Astrocyte of the hippocampus (primary cell): ENCODE measurements around the gene PIPOX.
A peak's percentile ranks its signal among the peaks of the same experiment; 100 is the strongest.

Experiments
- DNase-seq: peaks from one replicate; pipeline ENCODE4 v3.0.0; 2011; ENCODE audit warnings: low read depth, low spot score

Gene PIPOX

DNA sequence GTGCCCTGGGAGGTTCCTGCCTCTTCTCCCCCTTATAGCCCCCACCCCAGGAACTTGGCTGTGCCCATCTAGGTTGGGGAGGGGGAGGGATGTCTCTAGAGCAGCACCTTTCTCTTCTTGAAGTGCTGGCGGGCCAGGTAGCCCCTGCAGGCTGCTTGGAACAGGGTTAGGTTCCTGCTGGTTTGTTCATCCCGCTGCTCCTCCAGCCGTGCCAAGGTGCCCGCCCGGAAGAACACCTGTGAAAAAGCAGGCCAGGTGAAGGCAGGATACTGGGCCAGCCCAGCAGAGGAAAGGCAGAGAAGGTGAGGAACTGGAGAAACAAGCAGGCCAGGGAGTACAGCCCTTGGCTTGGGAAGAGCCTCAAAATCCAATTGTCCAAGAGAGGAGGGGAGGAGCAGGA is 56.6 kb downstream of the PIPOX start:
- no peak for DNase-seq

DNA sequence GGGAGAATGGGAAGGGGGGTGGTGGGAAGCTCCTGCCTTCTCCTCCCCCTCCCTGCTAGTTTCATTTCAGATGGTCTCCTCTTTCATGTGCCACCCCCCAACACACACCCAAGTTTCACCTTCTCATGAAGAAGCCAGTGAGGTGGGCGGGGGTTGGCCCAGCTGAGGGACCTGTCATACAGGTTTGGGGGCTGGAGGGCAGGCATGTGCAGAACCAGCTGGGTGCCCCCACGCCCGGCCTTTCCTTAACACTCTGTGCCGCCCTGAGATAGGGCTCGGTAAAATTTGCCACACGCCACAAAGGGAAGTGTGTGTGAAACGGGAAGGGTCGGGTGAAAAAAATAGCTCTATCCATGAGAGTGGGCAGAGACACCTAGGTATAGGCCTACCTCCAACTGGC is 57.4 kb downstream of the PIPOX start:
- DNase-seq: no peak

DNA sequence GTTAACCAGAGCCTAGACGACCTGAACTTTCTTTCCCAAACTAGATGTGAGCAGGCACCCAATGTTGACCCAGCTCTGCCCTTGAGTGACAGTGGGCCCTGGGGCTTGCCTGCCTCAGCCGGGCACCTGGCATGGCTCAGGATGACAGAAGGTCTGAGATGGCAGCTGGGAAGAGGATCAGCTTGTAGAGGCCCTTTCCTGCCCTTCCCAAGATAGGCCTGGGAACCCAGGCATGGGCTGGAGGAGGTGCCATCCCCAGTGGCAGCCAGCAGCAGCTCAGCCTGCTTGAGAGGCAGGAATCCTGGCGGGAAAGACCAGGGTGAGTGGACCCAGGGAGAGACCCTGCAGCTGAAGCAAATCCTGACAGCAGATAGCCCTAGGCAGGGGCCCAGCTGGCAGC is 59.1 kb downstream of the PIPOX start:
- no peak for DNase-seq

DNA sequence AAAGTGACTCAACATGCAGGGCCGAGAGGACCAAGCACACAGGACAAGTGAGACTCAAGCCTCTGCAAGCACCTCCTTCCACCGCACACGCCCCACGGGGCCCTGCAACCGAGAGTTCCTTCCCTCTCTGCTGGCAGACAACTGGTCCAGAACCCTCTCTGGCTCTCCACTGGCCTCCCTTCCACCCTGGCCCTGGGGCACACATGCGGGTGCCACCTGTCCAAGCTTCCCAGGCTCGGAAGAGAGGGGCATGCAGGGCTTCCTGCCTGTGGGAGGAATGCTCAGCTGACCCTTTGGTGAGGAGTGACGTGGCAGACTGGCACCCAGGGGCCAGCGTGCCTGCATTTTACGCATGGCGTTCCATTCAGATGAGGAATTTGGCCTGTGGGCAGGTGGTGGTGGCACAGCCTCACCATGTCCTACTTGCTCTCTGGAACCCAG is 59.8 kb downstream of the PIPOX start:
- peak; percentile 70 for DNase-seq

DNA sequence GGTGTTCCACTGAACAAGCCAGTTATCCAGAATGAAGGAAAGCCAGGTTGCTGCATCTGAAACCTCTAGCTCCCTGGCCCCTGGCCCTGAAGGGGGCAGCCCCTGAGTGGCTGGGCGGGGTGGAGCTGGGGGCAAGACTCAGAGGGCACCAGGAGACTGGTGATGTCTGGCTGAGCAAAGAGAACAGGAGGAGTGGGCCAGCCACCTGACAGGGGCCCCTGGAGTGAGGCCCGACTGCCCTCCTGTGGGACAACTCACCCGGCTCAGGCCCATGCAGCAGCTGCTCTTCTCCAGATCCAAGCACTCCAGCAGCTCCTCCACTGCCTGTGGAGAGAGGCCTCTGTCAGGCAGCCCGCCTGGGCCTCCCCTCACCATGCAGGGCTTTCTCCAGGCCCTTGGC is 60.4 kb downstream of the PIPOX start:
- DNase-seq: no peak
